T-helper 1 cell treated with Interleukin-12 subunit alpha and Interleukin-12 subunit beta and Interleukin-4 antibody, amounts not matched to agents 30 μg/mL and 1 μg/mL, for 36 hours (primary cell): Measurements from ENCODE around the gene LARP1.

Experiments
- H3K27ac Mint-ChIP-seq: one replicate; pipeline ENCODE4 v1.8.0; 2021; ENCODE audit warnings: mild to moderate bottlenecking, mixed read lengths
- H3K27me3 Mint-ChIP-seq: one replicate; pipeline ENCODE4 v1.8.0; 2021; ENCODE audit warnings: low read depth, mixed read lengths
- H3K36me3 Mint-ChIP-seq: one replicate; pipeline ENCODE4 v1.8.0; 2021; ENCODE audit warnings: low read depth, mixed read lengths
- H3K4me1 Mint-ChIP-seq: one replicate; pipeline ENCODE4 v1.8.0; 2021; ENCODE audit warnings: low read depth, mixed read lengths
- H3K4me3 Mint-ChIP-seq: one replicate; pipeline ENCODE4 v1.8.0; 2021; ENCODE audit warnings: mild to moderate bottlenecking, moderate library complexity, mixed read lengths
- H3K9me3 Mint-ChIP-seq: one replicate; pipeline ENCODE4 v1.8.0; 2021; ENCODE audit warnings: mixed read lengths

The LARP1 gene

DNA sequence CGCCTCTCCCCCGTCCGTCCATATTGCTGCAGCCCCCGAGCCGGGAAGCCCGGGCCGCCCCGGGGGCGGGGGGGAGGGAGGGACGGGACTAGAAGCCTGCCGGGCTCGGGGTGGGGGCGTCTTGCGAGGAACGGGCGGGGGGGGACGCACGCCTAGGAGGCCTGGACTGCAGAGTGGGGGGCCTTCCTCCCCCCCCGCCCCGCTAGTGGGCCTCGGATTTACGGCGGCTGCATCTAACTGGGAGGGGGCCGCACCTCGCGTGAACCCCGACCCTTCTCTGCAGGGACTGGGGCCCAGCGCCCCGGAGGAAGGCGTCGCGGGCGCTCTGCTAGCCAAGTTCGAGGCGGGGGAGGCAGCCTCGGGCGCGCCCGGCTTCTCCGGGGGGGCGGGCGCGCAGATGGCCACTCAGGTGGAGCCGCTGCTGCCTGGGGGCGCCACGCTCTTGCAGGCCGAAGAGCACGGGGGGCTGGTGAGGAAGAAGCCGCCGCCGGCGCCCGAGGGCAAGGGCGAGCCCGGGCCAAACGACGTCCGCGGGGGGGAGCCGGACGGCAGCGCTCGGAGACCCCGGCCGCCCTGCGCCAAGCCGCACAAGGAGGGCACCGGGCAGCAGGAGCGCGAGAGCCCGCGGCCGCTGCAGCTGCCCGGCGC, at the start of gene LARP1:
LARP1 (plus strand) TSS at position 17 of the 648 bp plus-strand sequence; CDS start at position 398, 381 bp downstream.
- peaks cover 4% of the 10 kb centered on the region for H3K36me3 Mint-ChIP-seq
- H3K27me3 Mint-ChIP-seq, result no peaks in the 10 kb centered on the region
- H3K9me3 Mint-ChIP-seq, result no peaks in the 10 kb centered on the region
- H3K4me3 Mint-ChIP-seq, result peak within 1 kb of the TSS; percentile 90
- peaks cover 41% of the 10 kb centered on the region for H3K4me1 Mint-ChIP-seq
- peak within 1 kb of the TSS; percentile 96 for H3K27ac Mint-ChIP-seq

DNA sequence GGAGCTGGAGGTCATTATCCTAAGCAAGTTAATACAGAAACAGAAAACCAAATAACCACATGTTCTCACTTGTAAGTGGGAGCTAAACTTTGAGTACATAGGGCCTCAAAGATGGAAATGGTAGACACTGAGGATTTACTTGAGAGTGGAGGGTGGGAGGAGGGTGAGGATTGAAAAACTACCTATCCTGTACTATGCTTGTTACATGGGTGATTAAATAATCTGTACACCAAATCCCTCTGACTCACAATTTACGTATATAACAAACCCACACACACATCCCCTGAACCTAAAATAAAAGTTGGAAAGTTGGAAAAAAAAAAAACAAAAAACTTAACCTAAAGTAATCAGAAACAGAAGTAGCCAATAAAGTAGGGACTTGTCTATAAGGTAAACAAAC, 48.8 kb upstream of the LARP1 start:
- H3K36me3 Mint-ChIP-seq, result no peaks in the 10 kb centered on the region
- no peak overlapping the region for H3K4me3 Mint-ChIP-seq
- no peaks in the 10 kb centered on the region for H3K4me1 Mint-ChIP-seq
- no peaks in the 10 kb centered on the region for H3K9me3 Mint-ChIP-seq
- H3K27me3 Mint-ChIP-seq, result peaks cover 3% of the 10 kb centered on the region
- no peak overlapping the region for H3K27ac Mint-ChIP-seq

DNA sequence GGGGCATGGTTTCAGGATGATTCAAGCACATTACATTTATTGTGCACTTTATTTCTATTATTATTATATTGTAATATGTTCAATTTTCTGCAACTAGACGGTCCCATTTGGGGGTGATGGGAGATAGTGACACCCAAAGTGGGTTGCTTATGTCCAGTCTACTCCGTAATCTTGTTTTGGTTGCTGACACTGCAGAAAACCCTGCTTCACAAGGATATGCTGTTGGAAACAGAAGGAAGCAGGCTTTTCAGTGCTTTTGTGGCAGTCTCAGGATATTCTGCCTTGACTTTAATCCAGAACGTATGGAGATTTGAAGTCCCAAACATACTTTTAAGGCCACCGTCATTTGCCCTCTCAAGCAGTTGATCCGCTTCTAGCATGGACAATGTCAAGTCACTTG, 47.5 kb upstream of the LARP1 start:
- Mint-ChIP-seq H3K27me3 (peaks cover 3% of the 10 kb centered on the region), H3K4me1 (no peaks in the 10 kb centered on the region), H3K36me3 (no peaks in the 10 kb centered on the region), H3K4me3 (no peak overlapping the region), H3K9me3 (no peaks in the 10 kb centered on the region), H3K27ac (no peak overlapping the region)

DNA sequence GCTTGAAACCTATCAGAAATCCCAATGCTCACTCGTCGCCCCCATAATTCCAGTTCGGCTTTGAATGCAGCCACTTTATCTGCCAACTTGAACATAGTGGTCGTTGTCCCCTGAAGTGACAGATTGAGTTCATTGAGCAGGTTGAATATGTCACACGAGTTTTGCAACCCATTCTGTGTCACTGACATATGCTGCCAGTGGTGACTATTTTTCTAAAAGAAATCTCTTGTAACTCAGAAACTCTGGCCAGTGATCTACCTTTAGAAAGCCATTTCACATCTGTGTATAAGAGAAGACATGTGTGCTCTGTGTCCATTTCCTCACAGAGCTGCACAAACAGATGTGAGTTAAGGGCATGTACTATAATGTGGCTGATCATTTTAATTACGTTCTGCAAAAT, 47.0 kb upstream of the LARP1 start:
- H3K9me3 Mint-ChIP-seq, result no peaks in the 10 kb centered on the region

DNA sequence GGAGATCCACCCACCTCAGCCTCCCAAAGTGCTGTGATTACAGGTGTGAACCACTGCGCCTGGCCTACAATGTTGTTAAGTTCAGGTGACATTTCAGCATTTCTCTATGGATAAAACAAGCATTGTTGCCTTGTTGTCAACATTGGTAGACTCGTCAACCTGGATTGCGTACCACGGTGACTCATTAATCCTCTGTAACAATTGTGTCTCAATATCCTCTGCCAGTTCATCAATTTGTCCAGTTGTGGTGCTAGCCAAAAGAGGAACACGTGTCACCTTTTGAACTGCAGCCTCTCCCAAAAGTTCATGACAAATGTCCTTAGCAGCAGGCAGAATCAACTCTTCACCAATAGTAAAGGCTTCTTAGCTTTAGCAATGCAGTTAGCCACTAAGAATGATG, 46.3 kb upstream of the LARP1 start:
- H3K36me3 Mint-ChIP-seq, result no peaks in the 10 kb centered on the region
- H3K27me3 Mint-ChIP-seq, result peaks cover 3% of the 10 kb centered on the region
- H3K9me3 Mint-ChIP-seq, result no peaks in the 10 kb centered on the region
- H3K4me3 Mint-ChIP-seq, result no peak overlapping the region
- H3K4me1 Mint-ChIP-seq, result no peaks in the 10 kb centered on the region
- no peak overlapping the region for H3K27ac Mint-ChIP-seq

More for the DNA sequence above, 47.0 kb upstream of the LARP1 start:
- Mint-ChIP-seq H3K27me3 (peaks cover 3% of the 10 kb centered on the region), H3K27ac (no peak overlapping the region), H3K4me3 (no peak overlapping the region), H3K4me1 (no peaks in the 10 kb centered on the region), H3K36me3 (no peaks in the 10 kb centered on the region)

DNA sequence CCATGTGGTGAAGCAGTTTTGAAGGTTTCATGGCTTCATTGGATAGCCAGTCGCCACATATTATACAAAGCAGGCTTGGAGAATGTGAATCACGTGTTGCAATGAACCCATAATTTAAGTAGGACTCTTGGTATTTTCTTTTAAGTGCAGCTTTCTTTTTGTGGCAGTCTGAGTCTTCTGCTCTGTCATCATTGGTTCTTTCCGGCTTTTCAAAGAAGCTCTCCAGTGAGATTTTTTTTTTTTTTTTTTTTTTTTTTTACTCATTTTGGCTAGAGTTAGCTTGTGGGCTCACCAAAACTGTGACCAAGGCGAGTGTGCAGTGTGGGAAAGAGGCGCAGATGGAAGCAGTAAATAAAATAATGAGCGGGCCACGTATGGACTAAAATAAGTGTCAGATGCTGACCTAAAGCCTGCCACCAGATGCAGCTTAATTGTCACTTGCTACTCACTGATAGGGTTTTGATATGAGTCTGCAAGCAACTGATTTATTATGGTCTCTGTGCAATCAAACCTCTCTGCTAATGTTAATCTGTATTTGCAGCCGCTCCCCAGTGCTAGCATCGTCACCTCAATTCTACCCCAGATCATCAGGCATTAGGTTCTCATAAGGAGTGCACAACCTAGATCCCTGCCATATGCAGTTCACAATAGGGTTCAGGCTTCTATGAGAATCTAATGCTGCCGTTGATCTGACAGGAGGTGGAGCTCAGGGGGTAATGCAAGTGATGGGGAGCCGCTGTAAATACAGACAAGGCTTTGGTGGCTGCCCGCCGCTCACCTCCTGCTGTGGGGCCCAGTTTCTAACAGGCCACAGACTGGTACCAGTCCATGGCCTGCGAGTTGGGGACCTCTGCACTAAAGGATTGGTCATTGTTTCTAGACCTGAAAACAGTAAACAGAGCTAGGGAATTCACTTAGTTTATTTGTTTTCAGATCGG, 45.5 kb upstream of the LARP1 start:
- Mint-ChIP-seq H3K4me1 (peaks cover 4% of the 10 kb centered on the region), H3K4me3 (no peak overlapping the region), H3K36me3 (no peaks in the 10 kb centered on the region), H3K9me3 (no peaks in the 10 kb centered on the region), H3K27me3 (peaks cover 3% of the 10 kb centered on the region), H3K27ac (no peak overlapping the region)

DNA sequence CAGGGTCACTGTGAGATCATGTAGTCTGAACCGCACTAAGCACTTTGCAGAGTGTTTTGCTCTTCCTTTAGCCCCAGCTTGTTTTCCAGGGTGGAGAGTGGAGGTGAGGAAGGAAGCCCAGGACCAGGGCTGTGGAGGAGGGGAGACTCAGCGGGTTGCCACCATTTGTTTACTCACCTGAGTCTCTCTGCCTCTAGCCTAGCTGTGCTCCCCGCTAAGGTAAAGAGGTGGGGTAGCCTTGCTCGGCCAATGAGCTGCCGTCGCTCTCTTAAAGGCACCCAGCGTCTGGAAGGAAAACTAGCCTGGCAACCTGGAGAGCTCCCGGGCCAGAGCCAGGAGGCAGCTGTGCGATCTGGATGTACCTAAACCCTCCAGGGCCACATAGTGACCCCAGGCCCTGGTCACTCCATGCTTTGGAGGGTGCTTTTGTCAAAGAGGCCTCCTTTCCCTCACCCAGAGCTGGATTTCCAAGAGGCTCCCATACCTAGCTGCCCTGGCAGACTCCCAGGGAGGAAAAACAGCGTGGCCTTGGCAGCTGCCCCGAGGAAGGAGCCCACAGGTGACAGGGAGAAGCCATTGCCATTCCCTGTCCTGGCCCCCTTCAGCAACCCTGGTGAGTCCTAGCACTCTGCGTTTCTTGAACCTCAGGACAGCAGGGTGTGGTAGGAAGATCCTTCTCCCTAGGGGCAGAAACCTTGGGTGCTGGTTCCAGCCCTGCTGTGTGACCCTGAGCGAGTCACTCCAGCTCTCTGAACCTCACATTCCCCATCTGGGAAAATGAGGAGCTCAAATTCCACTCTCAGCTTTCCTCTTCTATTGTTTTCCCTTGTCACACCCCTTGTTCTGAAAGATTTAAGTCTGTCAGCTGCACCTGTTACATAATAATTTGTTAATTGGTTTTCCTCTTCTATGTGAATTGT, 42.4 kb upstream of the LARP1 start:
- H3K4me3 Mint-ChIP-seq, result no peak overlapping the region
- no peaks in the 10 kb centered on the region for H3K27me3 Mint-ChIP-seq
- no peak overlapping the region for H3K27ac Mint-ChIP-seq
- no peaks in the 10 kb centered on the region for H3K36me3 Mint-ChIP-seq
- no peaks in the 10 kb centered on the region for H3K9me3 Mint-ChIP-seq
- H3K4me1 Mint-ChIP-seq, result peaks cover 5% of the 10 kb centered on the region

DNA sequence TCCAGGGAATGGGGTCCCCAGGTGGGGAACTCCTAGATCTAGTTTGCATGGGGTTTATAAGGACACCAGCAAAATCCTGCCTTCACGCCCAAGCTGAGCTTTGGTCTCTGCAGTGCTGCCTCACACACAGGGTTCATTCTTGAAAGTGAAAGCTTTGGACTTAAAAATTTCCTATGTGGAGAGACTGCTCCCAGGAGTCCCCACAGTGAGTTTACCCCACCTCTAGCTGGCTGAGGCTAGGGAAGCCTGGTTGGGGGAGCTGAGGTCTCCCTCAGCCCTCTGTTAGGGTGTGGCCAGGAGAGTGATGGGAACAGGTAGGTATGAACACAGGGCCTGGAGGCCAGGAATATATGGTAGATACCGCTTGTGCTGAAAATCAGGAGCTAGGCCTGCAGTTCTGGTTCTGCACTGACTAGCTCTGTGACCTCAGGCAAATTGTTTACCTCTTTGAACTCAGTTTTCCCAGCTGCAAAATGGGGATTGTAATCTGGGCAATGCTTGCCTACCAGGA, 41.5 kb upstream of the LARP1 start:
- H3K4me1 Mint-ChIP-seq, result peaks cover 5% of the 10 kb centered on the region
- H3K4me3 Mint-ChIP-seq, result no peak overlapping the region
- no peaks in the 10 kb centered on the region for H3K9me3 Mint-ChIP-seq
- H3K27ac Mint-ChIP-seq, result no peak overlapping the region
- H3K27me3 Mint-ChIP-seq, result no peaks in the 10 kb centered on the region
- H3K36me3 Mint-ChIP-seq, result no peaks in the 10 kb centered on the region

DNA sequence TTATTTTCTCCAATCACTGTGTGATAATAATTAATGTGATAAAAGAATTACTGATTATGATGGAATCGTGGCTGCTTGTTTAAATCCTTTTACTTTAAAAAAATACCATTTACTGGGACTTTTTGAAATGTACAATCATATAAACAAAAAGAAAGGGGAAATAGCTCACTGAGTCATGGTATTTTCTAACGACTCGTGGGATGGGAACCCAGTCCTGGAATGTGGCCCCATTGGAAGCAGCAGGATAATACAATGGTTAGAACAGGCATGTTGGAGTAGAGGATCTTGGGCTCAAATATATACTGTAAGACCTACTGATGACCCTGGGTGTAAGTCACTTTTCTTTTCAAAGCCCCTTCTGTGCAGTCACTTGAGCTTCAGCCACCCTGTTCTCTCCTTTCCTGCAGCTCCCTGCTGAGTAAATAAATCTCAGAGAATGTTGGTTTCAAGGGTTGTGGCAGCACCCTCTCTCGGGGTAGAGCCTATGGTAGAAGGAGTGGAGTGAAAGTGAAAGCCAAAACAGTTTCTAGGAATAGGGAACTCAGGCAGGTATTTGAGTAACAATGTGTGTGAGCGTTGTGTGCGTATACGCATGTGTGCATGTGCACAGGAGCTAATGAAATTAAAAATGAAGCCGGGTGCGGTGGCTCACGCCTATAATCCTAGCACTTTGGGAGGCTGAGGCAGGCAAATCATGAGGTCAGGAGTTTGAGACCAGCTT, 40.8 kb upstream of the LARP1 start:
- Mint-ChIP-seq H3K36me3 (no peaks in the 10 kb centered on the region), H3K9me3 (no peaks in the 10 kb centered on the region), H3K27ac (peak overlapping the region; percentile 8)

DNA sequence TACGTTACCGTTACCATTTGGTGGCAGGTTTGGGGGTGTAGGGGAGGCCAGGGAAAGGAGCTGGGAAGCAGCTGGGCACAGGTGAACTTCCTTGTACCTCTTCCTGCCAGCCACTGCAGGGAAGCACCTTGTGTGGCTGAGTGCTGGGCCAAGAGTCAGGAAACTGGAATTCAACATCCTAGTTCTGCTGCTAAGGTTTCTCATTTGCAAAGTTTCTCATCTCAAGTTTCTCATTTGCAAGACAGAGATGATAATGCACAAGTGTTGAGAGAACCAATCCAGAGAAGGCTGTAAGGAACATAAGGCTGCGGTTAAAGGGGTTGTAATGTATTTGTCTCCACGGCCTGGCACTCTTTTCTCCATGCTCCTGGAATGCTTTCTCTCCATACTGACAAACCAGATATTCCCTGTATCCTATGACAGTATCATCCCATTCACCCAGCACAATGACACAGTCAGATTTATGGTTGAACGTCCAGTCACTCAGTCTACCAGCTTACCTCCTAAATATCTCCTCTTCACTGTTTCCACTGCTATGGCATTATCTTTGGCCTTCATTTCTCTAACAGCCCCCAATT, 33.6 kb upstream of the LARP1 start:
- H3K4me3 Mint-ChIP-seq, result no peak overlapping the region
- H3K36me3 Mint-ChIP-seq, result no peaks in the 10 kb centered on the region
- no peaks in the 10 kb centered on the region for H3K4me1 Mint-ChIP-seq
- peaks cover 7% of the 10 kb centered on the region for H3K27me3 Mint-ChIP-seq
- H3K9me3 Mint-ChIP-seq, result no peaks in the 10 kb centered on the region
- no peak overlapping the region for H3K27ac Mint-ChIP-seq

More for the DNA sequence above, 40.8 kb upstream of the LARP1 start:
- peaks cover 5% of the 10 kb centered on the region for H3K4me1 Mint-ChIP-seq
- H3K4me3 Mint-ChIP-seq, result no peak overlapping the region
- H3K27me3 Mint-ChIP-seq, result no peaks in the 10 kb centered on the region

DNA sequence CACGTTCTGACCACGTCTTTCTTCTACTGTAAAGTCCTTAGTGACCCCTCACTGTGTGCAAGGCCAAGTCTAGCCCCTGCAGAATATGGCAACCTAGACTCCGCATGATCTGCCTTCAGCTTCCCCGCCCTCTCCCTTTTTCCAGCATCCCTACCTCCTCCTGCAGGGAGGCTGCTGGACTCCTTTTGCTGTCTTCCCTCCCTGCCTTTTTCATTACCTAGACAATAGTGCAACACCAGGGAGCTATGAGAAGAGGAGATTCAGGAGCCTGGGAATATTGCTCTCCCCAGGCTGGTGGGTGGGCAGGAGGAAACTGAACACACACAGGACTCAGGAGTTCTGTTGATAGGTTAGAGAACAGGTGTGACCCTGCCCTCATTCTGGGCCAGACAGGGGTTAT, 33.1 kb upstream of the LARP1 start:
- no peak overlapping the region for H3K27ac Mint-ChIP-seq
- H3K27me3 Mint-ChIP-seq, result peaks cover 7% of the 10 kb centered on the region
- no peaks in the 10 kb centered on the region for H3K36me3 Mint-ChIP-seq
- no peaks in the 10 kb centered on the region for H3K9me3 Mint-ChIP-seq
- H3K4me1 Mint-ChIP-seq, result no peaks in the 10 kb centered on the region
- no peak overlapping the region for H3K4me3 Mint-ChIP-seq

DNA sequence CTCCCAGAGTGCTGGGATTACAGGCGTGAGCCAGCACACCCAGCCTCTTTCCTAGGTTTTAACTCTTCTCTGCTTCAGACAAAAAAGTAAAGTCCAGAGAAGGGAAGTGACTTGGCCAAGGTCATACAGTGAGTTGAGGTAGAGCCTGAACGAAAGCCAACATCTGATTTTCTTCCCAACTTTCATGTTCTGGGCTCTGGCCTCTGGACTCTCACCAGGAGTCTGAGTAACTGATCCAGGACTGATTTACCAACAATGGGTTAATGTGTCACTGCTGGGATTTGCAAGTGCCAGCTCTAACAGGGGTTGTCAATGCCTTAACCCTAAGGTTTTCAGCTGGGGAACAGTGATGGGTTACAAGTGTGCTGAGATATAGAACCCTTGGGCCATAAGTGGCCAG, 32.2 kb upstream of the LARP1 start:
- Mint-ChIP-seq H3K4me1 (no peaks in the 10 kb centered on the region), H3K4me3 (no peak overlapping the region), H3K9me3 (no peaks in the 10 kb centered on the region), H3K36me3 (no peaks in the 10 kb centered on the region), H3K27me3 (peaks cover 7% of the 10 kb centered on the region), H3K27ac (no peak overlapping the region)

DNA sequence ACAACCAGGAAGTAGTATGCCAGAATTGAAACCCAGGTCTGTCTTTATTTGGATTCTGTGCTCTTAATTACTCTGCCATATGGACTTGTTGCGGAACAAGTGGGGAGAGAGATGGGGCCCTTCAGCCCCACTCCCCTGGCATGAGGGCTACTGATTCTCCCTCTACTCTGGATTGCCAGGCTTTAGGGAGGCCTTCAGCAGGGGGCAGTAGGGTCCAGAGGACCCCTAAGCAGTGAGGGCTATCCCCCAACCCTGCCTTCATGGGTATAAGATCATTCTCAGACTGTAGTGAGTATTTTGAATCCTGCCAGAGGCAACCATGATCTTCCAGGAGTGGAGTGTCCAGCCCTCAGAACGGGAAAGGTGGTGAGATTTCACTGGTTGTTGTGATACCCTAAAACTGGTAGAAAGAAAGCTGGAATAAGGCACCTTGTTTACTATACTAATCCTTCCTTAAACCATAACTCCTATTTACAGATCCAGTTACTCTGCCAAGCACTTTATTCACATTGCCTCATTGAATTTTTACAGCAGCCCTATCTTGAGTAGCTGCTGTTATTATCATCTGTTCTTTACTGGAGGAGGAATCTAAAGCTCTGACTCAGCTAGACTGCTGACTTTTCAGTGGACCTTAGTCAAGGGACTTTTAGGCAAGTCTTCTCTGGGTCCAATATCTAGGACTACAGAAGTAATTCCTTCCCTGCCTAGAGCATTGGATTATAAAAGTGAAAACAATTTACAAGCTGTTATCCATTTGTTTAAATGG, 31.3 kb upstream of the LARP1 start:
- Mint-ChIP-seq H3K9me3 (no peaks in the 10 kb centered on the region), H3K4me3 (no peak overlapping the region), H3K27ac (no peak overlapping the region), H3K36me3 (no peaks in the 10 kb centered on the region), H3K27me3 (peaks cover 7% of the 10 kb centered on the region), H3K4me1 (no peaks in the 10 kb centered on the region)
